WTC11 (cell line): Measurements from ENCODE around the gene FRS2. TPM values are rescaled to one million over a fixed set of nuclear protein-coding genes. Genes with fewer than 3 reads are reported as not detected.

ENCODE experiments used
- ATAC-seq: fragments of 200-7000 bp; cut with Tn5 transposase; 2 replicates; pipeline ENCODE4 v1.10.0; 2021; ENCODE audit warnings: mild to moderate bottlenecking, moderate library complexity
- CTCF ChIA-PET: fragments of 300-600 bp; sonication (Branson Sonifier 250); formaldehyde crosslinking; loops from one replicate; lab custom pipeline; 2021; ENCODE audit warnings: antibody characterized with exemption; lab: Charles Lee
- POLR2A ChIA-PET: fragments of 350-600 bp; sonication (Branson Sonifier 250); formaldehyde crosslinking; loops from one replicate; lab custom pipeline; 2021; ENCODE audit warnings: antibody characterized with exemption; lab: Charles Lee
- DNase-seq: peaks from one replicate; pipeline ENCODE4 v3.0.0; 2021; ENCODE audit warnings: low spot score
- H3K27ac Mint-ChIP-seq: 2 replicates; pipeline ENCODE4 v1.8.0; 2021; ENCODE audit warnings: mixed read lengths
- H3K27me3 Mint-ChIP-seq: 2 replicates; pipeline ENCODE4 v1.8.0; 2021; ENCODE audit warnings: low read depth, mild to moderate bottlenecking, moderate library complexity, mixed read lengths
- H3K36me3 Mint-ChIP-seq: 2 replicates; pipeline ENCODE4 v1.8.0; 2021; ENCODE audit warnings: mixed read lengths
- H3K4me1 Mint-ChIP-seq: 2 replicates; pipeline ENCODE4 v1.8.0; 2022; ENCODE audit warnings: mixed read lengths
- H3K4me3 Mint-ChIP-seq: 2 replicates; pipeline ENCODE4 v1.8.0; 2021; ENCODE audit warnings: mild to moderate bottlenecking, moderate library complexity, mixed read lengths
- H3K9me3 Mint-ChIP-seq: 2 replicates; pipeline ENCODE4 v1.8.0; 2021; ENCODE audit warnings: mixed read lengths
- ATF6 ChIP-seq: sonication (generic); formaldehyde crosslinking; IDR thresholded peaks from 2 replicates; pipeline ENCODE4 v1.8.1; 2023; ENCODE audit warnings: mild to moderate bottlenecking, missing genetic modification reagents
- E2F1 ChIP-seq: sonication (generic); formaldehyde crosslinking; IDR thresholded peaks from 2 replicates; pipeline ENCODE4 v1.8.0; 2022; ENCODE audit warnings: mild to moderate bottlenecking, missing genetic modification reagents
- E2F4 ChIP-seq: sonication (generic); formaldehyde crosslinking; IDR thresholded peaks from 2 replicates; pipeline ENCODE4 v1.8.1; 2022; ENCODE audit warnings: low read depth, mild to moderate bottlenecking, moderate library complexity, missing genetic modification reagents, borderline replicate concordance
- GABPB1 ChIP-seq: sonication (generic); formaldehyde crosslinking; IDR thresholded peaks from 2 replicates; pipeline ENCODE4 v1.8.1; 2023; ENCODE audit warnings: mild to moderate bottlenecking, missing genetic modification reagents
- GTF2I ChIP-seq: fragments of 250-450 bp; sonication (Bioruptor Pico); conservative IDR thresholded peaks from 2 replicates; pipeline ENCODE4 v1.4.0; 2021; ENCODE audit warnings: mild to moderate bottlenecking
- HMGXB4 ChIP-seq: sonication (generic); formaldehyde crosslinking; IDR thresholded peaks from 2 replicates; pipeline ENCODE4 v1.8.1; 2023; ENCODE audit warnings: mild to moderate bottlenecking, moderate library complexity, missing genetic modification reagents
- IRF2 ChIP-seq: sonication (generic); formaldehyde crosslinking; IDR thresholded peaks from 2 replicates; pipeline ENCODE4 v1.8.0; 2022; ENCODE audit warnings: low read depth, missing genetic modification reagents, borderline replicate concordance
- JAZF1 ChIP-seq: fragments of 250-450 bp; sonication (Bioruptor Pico); IDR thresholded peaks from 2 replicates; pipeline ENCODE4 v1.9.0; 2021; ENCODE audit warnings: moderate library complexity, mild to moderate bottlenecking, inconsistent platforms
- KAT7 ChIP-seq: sonication (generic); formaldehyde crosslinking; IDR thresholded peaks from 2 replicates; pipeline ENCODE4 v1.8.1; 2023; ENCODE audit warnings: missing genetic modification reagents, mild to moderate bottlenecking, borderline replicate concordance
- PRDM15 ChIP-seq: sonication (generic); formaldehyde crosslinking; IDR thresholded peaks from 2 replicates; pipeline ENCODE4 v1.8.0; 2022; ENCODE audit warnings: missing genetic modification reagents
- RELA ChIP-seq: sonication (generic); formaldehyde crosslinking; IDR thresholded peaks from 2 replicates; pipeline ENCODE4 v1.8.1; 2022; ENCODE audit warnings: missing genetic modification reagents, mild to moderate bottlenecking, borderline replicate concordance
- TCF7 ChIP-seq: sonication (generic); formaldehyde crosslinking; IDR thresholded peaks from 2 replicates; pipeline ENCODE4 v1.8.0; 2022; ENCODE audit warnings: mild to moderate bottlenecking, low read depth, missing genetic modification reagents, moderate library complexity
- TEAD1 ChIP-seq: sonication (generic); formaldehyde crosslinking; IDR thresholded peaks from 2 replicates; pipeline ENCODE4 v1.8.0; 2022; ENCODE audit warnings: mild to moderate bottlenecking, missing genetic modification reagents
- TEAD4 ChIP-seq: sonication (generic); formaldehyde crosslinking; IDR thresholded peaks from 2 replicates; pipeline ENCODE4 v1.8.0; 2022; ENCODE audit warnings: mild to moderate bottlenecking, missing genetic modification reagents
- TP53 ChIP-seq: sonication (generic); formaldehyde crosslinking; IDR thresholded peaks from 2 replicates; pipeline ENCODE4 v1.8.1; 2023; ENCODE audit warnings: mild to moderate bottlenecking, missing genetic modification reagents
- ZNF423 ChIP-seq: fragments of 250-450 bp; sonication (Bioruptor Pico); IDR thresholded peaks from 2 replicates; pipeline ENCODE4 v2.1.2; 2022; ENCODE audit warnings: mild to moderate bottlenecking, moderate library complexity
- total RNA-seq: library from RNA; stranded (reverse); gene quantifications from 3 replicates; pipeline ENCODE4 v1.2.3, GENCODE V29; 2021

Gene FRS2
- total RNA-seq, 1 experiment from 2014 or later = 26.1 TPM

GRCh38 chr12:69459477-69459876, 10.7 kb upstream of the FRS2 start (continued):
- TF ChIP-seq E2F4 (CRISPR knock-in tag) (no peak), TP53 (CRISPR knock-in tag) (no peak)
- TF ChIP-seq, all 79 proteins: peak for 0

GRCh38 chr12:69464428-69464827, 5.8 kb upstream of the FRS2 start:
- TF ChIP-seq ATF6 = no peak
- no peak for TF ChIP-seq GABPB1 (CRISPR knock-in tag)
- TF ChIP-seq TEAD4 (CRISPR knock-in tag) = no peak
- TF ChIP-seq RELA (CRISPR knock-in tag) = no peak
- no peak for TF ChIP-seq IRF2 (CRISPR knock-in tag)
- TF ChIP-seq GTF2I (CRISPR knock-in tag) = no peak
- TF ChIP-seq TCF7 = no peak
- no peak for TF ChIP-seq KAT7
- no peak for TF ChIP-seq E2F1 (CRISPR knock-in tag)
- no peak for TF ChIP-seq PRDM15 (CRISPR knock-in tag)
- TF ChIP-seq JAZF1 (CRISPR knock-in tag) = no peak
- TF ChIP-seq HMGXB4 = no peak
- TF ChIP-seq, all 79 proteins: peak for 0
- ChIA-PET POLR2A (no interaction called here), CTCF (interaction anchor here (1.4 kb wide), 1 partner anchor 173 kb away, joined by 3 read pairs; no protein-coding TSS in a partner anchor)
- DNase-seq = no peak
- H3K36me3 Mint-ChIP-seq = no peaks in the 10 kb centered on the region
- no peaks in the 10 kb centered on the region; the same call in 1 of the 2 replicates for H3K27me3 Mint-ChIP-seq
- ATAC-seq = no peak
- no peaks in the 10 kb centered on the region for H3K9me3 Mint-ChIP-seq
- H3K4me3 Mint-ChIP-seq = no peak overlapping the region
- H3K27ac Mint-ChIP-seq = no peak overlapping the region
- H3K4me1 Mint-ChIP-seq = peaks cover 33% of the 10 kb centered on the region

- no peak overlapping the region for H3K4me3 Mint-ChIP-seq
- H3K27me3 Mint-ChIP-seq = no peaks in the 10 kb centered on the region; the same call in 1 of the 2 replicates
- ATAC-seq (peak; percentile 33), DNase-seq (no peak)
- no peaks in the 10 kb centered on the region for H3K9me3 Mint-ChIP-seq
- peaks cover 46% of the 10 kb centered on the region for H3K4me1 Mint-ChIP-seq
- no peak overlapping the region for H3K27ac Mint-ChIP-seq
- TF ChIP-seq ZNF423 (CRISPR knock-in tag) = peak; percentile 37; the same call in 1 of the 2 replicates
- TF ChIP-seq TEAD1 (CRISPR knock-in tag) = 0 out of 2 replicates have a peak, but pooled peaks have one; percentile 49
- no peak for TF ChIP-seq E2F1 (CRISPR knock-in tag)
- no peaks in the 10 kb centered on the region for H3K36me3 Mint-ChIP-seq
- POLR2A ChIA-PET = no interaction called here
- CTCF ChIA-PET = no interaction called here
These were observed 3.3 kb upstream of the FRS2 start for GRCh38 chr12:69466867-69467266.
